GM23248 (cell line): ENCODE results near the gene PTPRN2.

ENCODE experiments used
- EZH2 ChIP-seq: fragments of 200-600 bp; sonication (generic); IDR thresholded peaks from 2 replicates; pipeline ENCODE4 v1.6.1; 2018; ENCODE audit warnings: antibody characterized with exemption, mild to moderate bottlenecking; ENCODE audit not compliant: insufficient read depth, poor library complexity, severe bottlenecking
- EZH2phosphoT487 ChIP-seq: fragments of 200-600 bp; sonication (generic); IDR thresholded peaks from 2 replicates; pipeline ENCODE4 v1.6.1; 2018; ENCODE audit warnings: antibody characterized with exemption, moderate library complexity, mild to moderate bottlenecking, low read depth; ENCODE audit not compliant: insufficient read depth

GRCh38 chr7:157516311-157516710 is 1071.3 kb downstream of the PTPRN2 start:
- TF ChIP-seq EZH2 (no peak), EZH2phosphoT487 (no peak)
